HepG2 (cell line): ENCODE data around the gene OR10J5. TPM values are rescaled to one million over a fixed set of nuclear protein-coding genes. Genes with fewer than 3 reads are reported as not detected.

Experiments
- ATAC-seq: fragments of 200-7000 bp; cut with Tn5 transposase; 3 replicates; pipeline ENCODE4 v1.9.1; 2020; ENCODE audit warnings: mild to moderate bottlenecking, moderate library complexity
- BruUV-seq: library from RNA; stranded (reverse); fragments of 400-500 nt; replicated peaks from 2 replicates; lab custom pipeline; 2021; lab: Mats Ljungman, UMichigan
- CTCF ChIA-PET: fragments of 300-600 bp; formaldehyde crosslinking; extraction: SDS; loops from one replicate; lab custom pipeline; 2021; ENCODE audit warnings: low total read pairs, inconsistent platforms, low intra/inter-chr PET ratio; lab: Yijun Ruan, JAX
- POLR2A ChIA-PET: fragments of 350-600 bp; sonication (Branson Sonifier 250); formaldehyde crosslinking; loops from one replicate; lab custom pipeline; 2020; ENCODE audit warnings: antibody characterized with exemption, inconsistent platforms; lab: Yijun Ruan, JAX
- DNase-seq: peaks from one replicate; pipeline ENCODE4 v3.0.0-alpha.2; 2015; ENCODE audit warnings: low spot score
- FAIRE-seq: peaks from 3 replicates; lab custom pipeline; 2011; peaks lifted over from hg19 to GRCh38; lab: Jason Lieb, UNC
- H2AFZ ChIP-seq: one replicate; pipeline ENCODE4 v1.6.1; 2011; ENCODE audit warnings: low read length, inconsistent platforms
- H3K27ac ChIP-seq: fragments of 300-600 bp; 3 replicates; pipeline ENCODE4 v1.8.0; 2011; ENCODE audit warnings: mixed run types, mild to moderate bottlenecking, mixed read lengths, low read length, inconsistent platforms; ENCODE audit not compliant: insufficient read depth; ENCODE audit errors: extremely low read length
- H3K27me3 ChIP-seq, 2 experiments: fragments of 200-600 bp in 1 of 2; 2 replicates in 1 of 2; 3 replicates in 1 of 2; pipeline versions ENCODE4 v1.6.0 to v1.8.0; 2011; ENCODE audit warnings: low read length in 2 of 2, mild to moderate bottlenecking in 2 of 2, moderate library complexity in 2 of 2, inconsistent platforms in 1 of 2; ENCODE audit not compliant: insufficient read depth in 2 of 2, control insufficient read depth in 1 of 2
- H3K36me3 ChIP-seq, 2 experiments: fragments of 200-600 bp in 1 of 2; replicated peaks in 1 of 2; 2 replicates in 1 of 2; 3 replicates in 1 of 2; pipeline versions ENCODE4 v1.5.1 to v1.8.0; 2011; ENCODE audit warnings: low read length in 2 of 2, inconsistent platforms in 1 of 2; ENCODE audit not compliant: insufficient read depth in 2 of 2, control insufficient read depth in 1 of 2
- H3K4me1 ChIP-seq: 2 replicates; pipeline ENCODE4 v1.5.1; 2012; ENCODE audit warnings: low read length, inconsistent platforms; ENCODE audit not compliant: insufficient read depth
- H3K4me2 ChIP-seq: 2 replicates; pipeline ENCODE4 v1.6.0; 2011; ENCODE audit warnings: low read depth, low read length, inconsistent platforms
- H3K4me3 ChIP-seq, 3 experiments: fragments of 200-600 bp in 1 of 3; sonication (generic), shearing (Covaris generic) in 1 of 3; replicated peaks in 1 of 3; 2 replicates each; pipeline ENCODE4 v1.5.1; 2011 to 2016; ENCODE audit warnings: low read length in 3 of 3, inconsistent platforms in 2 of 3, low read depth in 2 of 3, mild to moderate bottlenecking in 2 of 3, control low read depth in 1 of 3, mixed read lengths in 1 of 3; ENCODE audit not compliant: insufficient read depth in 1 of 3
- H3K79me2 ChIP-seq: one replicate; pipeline ENCODE4 v1.6.1; 2011; ENCODE audit warnings: low read length, inconsistent platforms; ENCODE audit not compliant: insufficient read depth
- H3K9ac ChIP-seq: 2 replicates; pipeline ENCODE4 v1.6.0; 2011; ENCODE audit warnings: mild to moderate bottlenecking, low read depth, low read length, inconsistent platforms; ENCODE audit not compliant: insufficient read depth
- H3K9me3 ChIP-seq: 2 replicates; pipeline ENCODE4 v1.5.1; 2012; ENCODE audit warnings: mild to moderate bottlenecking, low read length
- H4K20me1 ChIP-seq: 2 replicates; pipeline ENCODE4 v1.6.0; 2011; ENCODE audit warnings: inconsistent platforms, mild to moderate bottlenecking, low read length, moderate library complexity; ENCODE audit not compliant: insufficient read depth
- FIP1L1 ChIP-seq: fragments of 200-400 bp; formaldehyde crosslinking; IDR thresholded peaks from 2 replicates; pipeline ENCODE4 v1.6.1; 2018; ENCODE audit warnings: low read depth, mild to moderate bottlenecking, low read length, moderate library complexity, borderline replicate concordance; ENCODE audit not compliant: insufficient read depth
- GABPA ChIP-seq, 2 experiments: IDR thresholded peaks; 2 replicates each; pipeline ENCODE4 v1.6.1; 2011 to 2016; ENCODE audit warnings: low read depth in 2 of 2, low read length in 1 of 2, missing biosample characterization in 1 of 2, missing genetic modification characterization in 1 of 2
- GABPB1 ChIP-seq: IDR thresholded peaks from 2 replicates; pipeline ENCODE4 v1.6.1; 2016; ENCODE audit warnings: mild to moderate bottlenecking, missing genetic modification reagents, moderate library complexity, missing compliant biosample characterization
- GPN1 ChIP-seq: sonication (generic); formaldehyde crosslinking; IDR thresholded peaks from 2 replicates; pipeline ENCODE4 v1.5.1; 2020; ENCODE audit warnings: missing genetic modification reagents, borderline replicate concordance
- KMT2B ChIP-seq: IDR thresholded peaks from 2 replicates; pipeline ENCODE4 v1.6.1; 2016; ENCODE audit warnings: missing genetic modification reagents, missing compliant biosample characterization
- MBD4 ChIP-seq: IDR thresholded peaks from 2 replicates; pipeline ENCODE4 v1.6.1; 2012; ENCODE audit warnings: low read length, inconsistent platforms, borderline replicate concordance
- MLXIP ChIP-seq: sonication (generic); formaldehyde crosslinking; IDR thresholded peaks from 2 replicates; pipeline ENCODE4 v1.9.0; 2021; ENCODE audit warnings: missing genetic modification reagents, borderline replicate concordance
- NFIB ChIP-seq: sonication (generic); formaldehyde crosslinking; IDR thresholded peaks from 2 replicates; pipeline ENCODE4 v1.9.0; 2021; ENCODE audit warnings: missing genetic modification reagents, mild to moderate bottlenecking, borderline replicate concordance
- PHF8 ChIP-seq: sonication (generic); formaldehyde crosslinking; IDR thresholded peaks from 2 replicates; pipeline ENCODE4 v1.5.0; 2020; ENCODE audit warnings: missing genetic modification reagents
- SNAI1 ChIP-seq: sonication (generic); formaldehyde crosslinking; IDR thresholded peaks from 2 replicates; pipeline ENCODE4 v1.5.0; 2020; ENCODE audit warnings: mild to moderate bottlenecking, missing genetic modification reagents, borderline replicate concordance
- STAG1 ChIP-seq: sonication (generic); formaldehyde crosslinking; IDR thresholded peaks from 2 replicates; pipeline ENCODE4 v1.4.0; 2020; ENCODE audit warnings: missing genetic modification reagents
- ZMAT3 ChIP-seq: sonication (generic); formaldehyde crosslinking; conservative IDR thresholded peaks from 2 replicates; pipeline ENCODE4 v1.7.0; 2021; ENCODE audit warnings: missing genetic modification reagents
- ZNF335 ChIP-seq: sonication (generic); formaldehyde crosslinking; IDR thresholded peaks from 2 replicates; pipeline ENCODE4 v1.4.0; 2020; ENCODE audit warnings: missing genetic modification reagents
- ZNF563 ChIP-seq: sonication (generic); formaldehyde crosslinking; IDR thresholded peaks from 2 replicates; pipeline ENCODE4 v1.8.0; 2022; ENCODE audit warnings: mild to moderate bottlenecking, moderate library complexity, missing genetic modification reagents
- ZNF572 ChIP-seq: sonication (generic); formaldehyde crosslinking; IDR thresholded peaks from 2 replicates; pipeline ENCODE4 v1.5.1; 2020; ENCODE audit warnings: mild to moderate bottlenecking, missing genetic modification reagents
- ZNF644 ChIP-seq: IDR thresholded peaks from 2 replicates; pipeline ENCODE4 v1.6.1; 2016; ENCODE audit warnings: low read depth
- ZNF687 ChIP-seq: sonication (generic); formaldehyde crosslinking; IDR thresholded peaks from 2 replicates; pipeline ENCODE4 v1.5.1; 2020; ENCODE audit warnings: mild to moderate bottlenecking, missing genetic modification reagents, moderate library complexity
- ZNF878 ChIP-seq: sonication (generic); formaldehyde crosslinking; IDR thresholded peaks from 2 replicates; pipeline ENCODE4 v1.8.1; 2023; ENCODE audit warnings: mild to moderate bottlenecking, missing genetic modification reagents, moderate library complexity
- in situ Hi-C: cut with HindIII; loops from 2 replicates; pipeline ENCODE4 v1.10.0; 2017; ENCODE audit warnings: low pct_unique_long_range_greater_than_20kb; ENCODE audit not compliant: extremely low pct_ligation_motif_present
- intact Hi-C: fragments of 100-400 bp; cut with micrococcal nuclease; formaldehyde crosslinking; loops from one replicate; pipeline ENCODE4 v1.10.0; 2022; ENCODE audit not compliant: unreplicated experiment
- polyA plus RNA-seq, 8 experiments: library from polyadenylated mRNA; depleted of rRNA in 3 of 8; stranded (reverse) in 7 of 8; unstranded in 1 of 8; fragments of >200 nt; fragmentation: Illumina TruSeq in 4 of 8; extraction: Trizol in 4 of 8; gene quantifications; 2 replicates each; pipeline versions ENCODE4 v1.2.1 to v1.2.3, GENCODE V29; 2011 to 2016; ENCODE audit warnings: low read depth in 4 of 8, missing spikeins in 1 of 8, mixed read lengths in 1 of 8; ENCODE audit not compliant: insufficient read depth in 1 of 8
- total RNA-seq, 5 experiments: library from RNA; depleted of rRNA; stranded (reverse); fragments of >200 nt; fragmentation: Illumina TruSeq; extraction: Trizol; gene quantifications; 2 replicates each; pipeline ENCODE4 v1.2.3, GENCODE V29; 2016; ENCODE audit warnings: low read depth in 1 of 5

OR10J5 gene
- total and polyA plus RNA-seq, 2 of the 13 experiments (the other 11 are each of a cell fraction or from before 2014, with no cell fraction given) = not detected

- ATAC-seq (no peak), DNase-seq (no peak), FAIRE-seq (no peak)
- no peak overlapping the region for H3K4me3 ChIP-seq
- no peaks in the 10 kb centered on the region for H3K36me3 ChIP-seq
- no peak overlapping the region for H3K4me2 ChIP-seq
- H3K9me3 ChIP-seq = peaks cover 58% of the 10 kb centered on the region
- no peak overlapping the region for H3K9ac ChIP-seq
- no peaks in the 10 kb centered on the region for H4K20me1 ChIP-seq
- H3K4me1 ChIP-seq = no peaks in the 10 kb centered on the region
- intact Hi-C loops = no loop called here
- ChIA-PET POLR2A (no interaction called here), CTCF (no interaction called here)
- no peaks in the 10 kb centered on the region for H3K79me2 ChIP-seq
- BruUV-seq = no TSS peak
- no peaks in the 10 kb centered on the region for H3K27me3 ChIP-seq
- in situ Hi-C loops = no loop called here
- no peak for TF ChIP-seq KMT2B (CRISPR knock-in tag)
- TF ChIP-seq ZNF563 = no peak
- TF ChIP-seq ZNF687 (CRISPR knock-in tag) = no peak
- TF ChIP-seq ZMAT3 (CRISPR knock-in tag) = no peak
- TF ChIP-seq SNAI1 (CRISPR knock-in tag) = no peak
- no peak for TF ChIP-seq MBD4
- no peak for TF ChIP-seq PHF8 (CRISPR knock-in tag)
- no peak for TF ChIP-seq STAG1 (CRISPR knock-in tag)
- no peak for TF ChIP-seq FIP1L1
- no peak for TF ChIP-seq ZNF878 (CRISPR knock-in tag)
- TF ChIP-seq ZNF335 = no peak
- TF ChIP-seq GABPA (IDR thresholded peaks at IDR 0.05; ENCODE audit: low read depth, low read length) = no peak
- no peak for TF ChIP-seq GABPA (CRISPR knock-in tag; IDR thresholded peaks at IDR 0.05; ENCODE audit: low read depth)
- TF ChIP-seq ZNF644 (CRISPR knock-in tag) = no peak
- TF ChIP-seq MLXIP = no peak
- no peak for TF ChIP-seq GABPB1 (CRISPR knock-in tag)
- no peak for TF ChIP-seq ZNF572 (CRISPR knock-in tag)
- TF ChIP-seq NFIB (CRISPR knock-in tag) = no peak
- TF ChIP-seq GPN1 (CRISPR knock-in tag) = no peak
- H2AFZ ChIP-seq = no peak overlapping the region
- H3K27ac ChIP-seq = no peak overlapping the region
Measured at GRCh38 chr1:159509440-159510228, 26.2 kb downstream of the OR10J5 start.
